Stimulated activated naive B cell treated with anti-CD40 and anti-IgM and Interleukin-4, amounts not matched to agents 10 μg/mL and 1 μg/mL and 100 μg/mL, for 72 hours (primary cell): Measurements from ENCODE around the gene FGD2.
"Not testable (repeated sequence)": the region's sequence is repeated elsewhere in the genome, so short reads cannot be mapped to it uniquely, and the experiment has no call there.

Experiments
- ATAC-seq, 2 donors: fragments of 150-1000 bp; cut with Tn5 transposase; replicated peaks; 2 replicates each; pipeline ENCODE4 v1.10.0; 2021; ENCODE audit warnings: moderate library complexity in 1 of 2
- DNase-seq: peaks from one replicate; pipeline ENCODE4 v3.0.0; 2021
- H3K27ac Mint-ChIP-seq: one replicate; pipeline ENCODE4 v1.8.0; 2022; ENCODE audit warnings: mild to moderate bottlenecking, mixed read lengths
- H3K27me3 Mint-ChIP-seq, 2 donors: one replicate each; pipeline ENCODE4 v1.8.0; 2022; ENCODE audit warnings: mixed read lengths in 2 of 2
- H3K36me3 Mint-ChIP-seq, 2 donors: one replicate each; pipeline ENCODE4 v1.8.0; 2022; ENCODE audit warnings: mixed read lengths in 2 of 2, mild to moderate bottlenecking in 1 of 2
- H3K4me1 Mint-ChIP-seq, 2 donors: one replicate each; pipeline ENCODE4 v1.8.0; 2022; ENCODE audit warnings: mixed read lengths in 2 of 2, mild to moderate bottlenecking in 1 of 2
- H3K4me3 Mint-ChIP-seq, 2 donors: one replicate each; pipeline ENCODE4 v1.8.0; 2022; ENCODE audit warnings: mild to moderate bottlenecking in 2 of 2, mixed read lengths in 2 of 2, moderate library complexity in 1 of 2
- H3K9me3 Mint-ChIP-seq, 2 donors: one replicate each; pipeline ENCODE4 v1.8.0; 2022; ENCODE audit warnings: mixed read lengths in 2 of 2, mild to moderate bottlenecking in 1 of 2

Gene FGD2

DNA sequence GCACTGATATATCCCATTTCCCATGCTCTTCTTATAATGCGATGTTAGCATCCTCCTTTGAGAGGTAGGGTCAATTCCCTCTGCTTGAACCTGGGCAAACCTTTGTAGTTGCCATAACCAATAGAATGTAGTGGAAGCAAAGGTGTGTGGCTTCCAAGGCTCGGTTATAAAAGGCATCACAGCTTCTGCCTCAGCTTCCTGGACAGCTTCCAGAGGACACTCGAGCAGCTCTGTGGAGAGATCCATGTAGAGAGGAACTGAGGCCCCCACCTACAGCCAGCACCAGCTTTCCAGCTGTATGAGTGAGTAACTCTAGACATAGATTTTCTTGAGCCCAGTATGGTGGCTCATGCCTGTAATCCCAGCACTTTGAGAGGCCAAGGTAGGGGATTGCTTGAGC lies 36.7 kb downstream of the FGD2 start:
- H3K27me3 Mint-ChIP-seq, result no peaks in the 10 kb centered on the region
- peaks cover 4 to 13% of the 10 kb centered on the region in 2 donors for H3K36me3 Mint-ChIP-seq
- H3K27ac Mint-ChIP-seq, result no peak overlapping the region
- no peak overlapping the region for H3K4me3 Mint-ChIP-seq
- H3K9me3 Mint-ChIP-seq, result no peaks in the 10 kb centered on the region
- ATAC-seq, result no peak
- DNase-seq, result no peak
- H3K4me1 Mint-ChIP-seq, result peaks cover 6 to 7% of the 10 kb centered on the region in 2 donors

DNA sequence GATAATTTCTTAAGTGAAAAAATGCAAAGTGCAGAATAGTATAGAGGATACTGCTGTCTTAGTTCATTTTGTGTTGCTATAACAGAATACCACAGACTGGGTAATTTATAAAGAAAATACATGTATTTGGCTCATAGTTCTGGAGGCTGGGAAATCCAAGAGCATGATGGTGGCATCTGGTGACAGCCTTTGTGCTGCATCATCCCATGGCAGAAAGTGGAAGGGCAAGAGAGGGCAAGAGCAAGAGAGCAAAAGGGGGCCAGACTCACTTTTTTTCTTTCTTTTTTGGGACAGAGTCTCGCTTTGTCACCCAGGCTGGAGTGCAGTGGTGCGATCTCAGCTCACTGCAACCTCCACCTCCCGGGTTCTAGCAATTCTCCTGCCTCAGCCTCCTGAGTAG lies 37.6 kb downstream of the FGD2 start:
- not testable (repeated sequence) for H3K36me3 Mint-ChIP-seq, H3K27me3 Mint-ChIP-seq, H3K9me3 Mint-ChIP-seq, ATAC-seq, H3K27ac Mint-ChIP-seq, DNase-seq, H3K4me3 Mint-ChIP-seq
- H3K4me1 Mint-ChIP-seq, result peaks cover 14% of the 10 kb centered on the region in 2 donors

- peak overlapping the region; percentile 72 for H3K27ac Mint-ChIP-seq
- H3K4me3 Mint-ChIP-seq, result no peak overlapping the region
- DNase-seq (no peak), ATAC-seq (no peak)
- H3K36me3 Mint-ChIP-seq, result peaks cover 0 to 3% of the 10 kb centered on the region in 2 donors
- no peaks in the 10 kb centered on the region for H3K27me3 Mint-ChIP-seq
- H3K4me1 Mint-ChIP-seq, result peaks cover 41 to 54% of the 10 kb centered on the region in 2 donors
- no peaks in the 10 kb centered on the region for H3K9me3 Mint-ChIP-seq
Observed at GRCh38 chr6:37047346-37047688, 41.9 kb downstream of the FGD2 start.

GRCh38 chr6:37047689-37048402 lies 42.4 kb downstream of the FGD2 start:
- Mint-ChIP-seq H3K9me3 (no peaks in the 10 kb centered on the region), H3K27me3 (no peaks in the 10 kb centered on the region), H3K4me3 (no peak overlapping the region), H3K4me1 (peaks cover 41 to 54% of the 10 kb centered on the region in 2 donors), H3K36me3 (peaks cover 0 to 3% of the 10 kb centered on the region in 2 donors), H3K27ac (peak overlapping the region; percentile 72)
- ATAC-seq (no peak), DNase-seq (no peak)

DNA sequence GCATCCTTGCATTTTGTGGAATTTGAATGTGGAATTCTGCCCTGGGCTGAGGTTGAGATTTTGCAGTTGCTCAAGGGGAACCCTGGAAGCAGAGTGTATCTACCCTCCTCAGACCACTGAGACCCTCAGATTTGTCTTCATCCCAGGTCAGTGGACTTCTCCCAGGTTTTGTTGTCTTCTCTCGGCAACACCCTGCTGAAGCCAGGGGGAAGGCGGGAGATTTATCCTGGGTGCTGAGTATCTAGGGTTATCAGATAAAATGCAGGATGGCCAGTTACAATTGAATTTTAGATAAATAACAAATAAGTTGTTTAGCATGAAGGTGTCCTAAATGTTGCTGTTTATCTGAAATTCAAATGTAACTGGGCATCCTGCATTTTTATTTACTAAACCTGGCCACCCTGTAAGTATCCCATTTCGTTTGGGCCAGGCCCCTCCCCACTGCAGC lies 43.0 kb downstream of the FGD2 start:
- no peak for DNase-seq
- peak overlapping the region; percentile 38 to 66 for H3K4me3 Mint-ChIP-seq
- ATAC-seq, result no peak
- H3K36me3 Mint-ChIP-seq, result peaks cover 0 to 3% of the 10 kb centered on the region in 2 donors
- H3K27ac Mint-ChIP-seq, result peak overlapping the region; percentile 96
- no peaks in the 10 kb centered on the region for H3K27me3 Mint-ChIP-seq
- H3K9me3 Mint-ChIP-seq, result no peaks in the 10 kb centered on the region
- peaks cover 41 to 54% of the 10 kb centered on the region in 2 donors for H3K4me1 Mint-ChIP-seq

DNA sequence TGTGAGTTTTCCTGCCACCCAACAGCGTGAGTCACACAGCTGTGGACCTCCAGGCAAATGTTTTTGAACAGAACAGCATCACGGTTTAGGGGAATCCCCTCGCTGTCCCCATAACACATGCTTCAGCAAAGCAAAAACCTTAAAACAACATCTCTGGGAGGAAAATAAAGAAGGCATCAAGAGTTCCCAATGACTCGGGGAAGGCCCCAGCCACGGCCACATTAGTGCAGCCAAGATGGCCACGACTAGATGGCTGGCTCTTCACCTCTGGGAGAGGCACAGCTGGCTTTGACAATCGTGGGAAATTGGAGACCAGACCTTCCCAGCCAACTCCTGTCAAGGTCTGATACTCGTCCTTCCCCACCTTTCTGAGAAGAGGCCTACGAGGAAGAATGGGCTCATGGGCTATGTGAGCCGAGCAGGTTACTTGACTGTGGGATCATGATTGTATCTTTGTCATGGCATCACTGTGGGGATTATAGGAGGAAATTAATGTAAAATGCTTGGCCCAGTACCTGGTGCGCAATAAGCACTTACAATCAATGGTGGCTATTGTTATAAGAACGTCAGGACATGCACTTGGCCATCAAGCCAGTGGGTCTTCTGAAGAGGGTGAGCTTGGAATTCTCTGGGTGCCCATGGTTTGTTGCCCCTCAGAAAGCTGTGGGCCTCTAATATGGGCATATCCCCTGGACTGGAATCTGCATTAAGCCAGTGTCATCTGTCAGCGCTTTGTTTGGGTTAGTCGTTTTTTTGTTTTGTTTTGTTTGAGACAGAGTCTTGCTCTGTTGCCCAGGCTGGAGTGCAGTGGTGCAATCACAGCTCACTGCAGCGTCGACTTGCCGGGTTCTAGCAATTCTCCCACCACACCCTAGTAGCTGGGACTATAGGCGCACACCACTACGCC lies 43.6 kb downstream of the FGD2 start:
- no peaks in the 10 kb centered on the region for H3K27me3 Mint-ChIP-seq

GRCh38 chr6:37049758-37050044 lies 44.2 kb downstream of the FGD2 start:
- peak overlapping the region; percentile 40 to 72 for H3K4me3 Mint-ChIP-seq
- ATAC-seq (peak; percentile 4 to 6), DNase-seq (no peak)
- peaks cover 0 to 3% of the 10 kb centered on the region in 2 donors for H3K27me3 Mint-ChIP-seq
- peaks cover 0 to 3% of the 10 kb centered on the region in 2 donors for H3K36me3 Mint-ChIP-seq
- H3K27ac Mint-ChIP-seq, result peak overlapping the region; percentile 96
- H3K4me1 Mint-ChIP-seq, result peaks cover 43 to 54% of the 10 kb centered on the region in 2 donors
- no peaks in the 10 kb centered on the region for H3K9me3 Mint-ChIP-seq

More for the DNA sequence above, 43.6 kb downstream of the FGD2 start:
- peak overlapping the region; percentile 38 to 66 for H3K4me3 Mint-ChIP-seq
- ATAC-seq (peak; percentile 74 to 78), DNase-seq (peak; percentile 76)
- peaks cover 0 to 3% of the 10 kb centered on the region in 2 donors for H3K36me3 Mint-ChIP-seq
- H3K4me1 Mint-ChIP-seq, result peaks cover 41 to 54% of the 10 kb centered on the region in 2 donors
- no peaks in the 10 kb centered on the region for H3K9me3 Mint-ChIP-seq
- peak overlapping the region; percentile 96 for H3K27ac Mint-ChIP-seq

DNA sequence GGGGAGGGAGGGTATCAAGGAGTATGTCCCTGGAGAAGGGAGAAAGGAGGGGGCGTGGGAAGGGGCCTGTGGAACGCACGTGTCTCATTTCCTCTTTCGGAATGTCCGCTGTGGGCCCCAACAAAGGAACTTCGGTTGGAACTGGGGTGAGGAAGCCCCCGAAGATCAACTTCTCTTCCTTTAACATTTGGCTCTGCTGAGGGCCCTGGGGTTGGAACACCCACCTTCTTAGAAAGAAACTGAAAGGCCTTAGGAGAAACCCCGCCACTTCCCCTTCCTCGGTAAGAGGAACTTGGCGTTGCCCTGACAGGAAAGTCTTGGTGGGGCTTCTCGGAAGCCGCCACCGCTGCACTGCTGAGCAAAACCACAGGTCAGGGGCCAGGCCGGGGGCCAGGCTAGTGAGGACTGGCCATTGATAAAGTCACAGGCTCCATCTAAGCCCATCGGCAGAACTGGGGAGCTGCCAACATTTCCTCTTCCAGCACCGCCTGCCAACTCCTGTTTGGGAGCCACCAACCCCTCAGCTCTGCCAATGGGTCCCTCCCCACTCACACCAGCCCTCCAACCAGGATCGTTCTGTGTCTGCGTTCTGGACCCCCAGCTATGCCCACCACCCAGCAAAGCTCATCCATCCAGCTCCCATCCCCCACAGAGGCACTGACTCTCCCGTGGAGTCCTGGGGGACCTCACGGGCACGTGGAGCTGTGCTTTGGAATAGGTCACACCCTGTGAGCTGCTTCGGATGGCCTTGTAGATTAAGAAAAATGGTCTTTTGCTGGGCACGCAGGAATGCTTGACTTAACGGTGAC lies 44.8 kb downstream of the FGD2 start:
- DNase-seq (peak; percentile 79), ATAC-seq (peak; percentile 77 to 79)
- no peaks in the 10 kb centered on the region for H3K9me3 Mint-ChIP-seq
- peak overlapping the region; percentile 96 for H3K27ac Mint-ChIP-seq
- peaks cover 43 to 54% of the 10 kb centered on the region in 2 donors for H3K4me1 Mint-ChIP-seq
- H3K36me3 Mint-ChIP-seq, result peaks cover 0 to 3% of the 10 kb centered on the region in 2 donors
- H3K27me3 Mint-ChIP-seq, result peaks cover 0 to 4% of the 10 kb centered on the region in 2 donors
- H3K4me3 Mint-ChIP-seq, result peak overlapping the region; percentile 40 to 72

DNA sequence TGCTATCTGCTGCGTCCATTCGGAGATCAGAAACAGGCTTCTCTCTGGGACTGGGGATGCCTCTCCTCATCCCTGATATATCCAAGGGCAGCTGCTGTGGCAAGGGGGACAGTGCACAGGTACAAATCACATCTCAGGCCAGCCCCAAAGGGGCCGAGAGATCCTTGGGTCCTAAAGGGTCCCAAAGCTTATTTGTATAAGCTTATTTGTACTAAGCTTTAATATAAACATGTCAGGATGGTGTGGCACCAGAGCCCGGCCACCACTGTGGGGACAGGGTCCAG lies 45.3 kb downstream of the FGD2 start:
- ATAC-seq (no peak), DNase-seq (no peak)
- H3K36me3 Mint-ChIP-seq, result peaks cover 0 to 3% of the 10 kb centered on the region in 2 donors
- H3K27me3 Mint-ChIP-seq, result peaks cover 0 to 4% of the 10 kb centered on the region in 2 donors
- peak overlapping the region; percentile 96 for H3K27ac Mint-ChIP-seq
- H3K4me3 Mint-ChIP-seq, result peak overlapping the region in 1 of 2 donors; percentile 72
- peaks cover 43 to 54% of the 10 kb centered on the region in 2 donors for H3K4me1 Mint-ChIP-seq
- no peaks in the 10 kb centered on the region for H3K9me3 Mint-ChIP-seq

GRCh38 chr6:37051138-37052026 lies 45.9 kb downstream of the FGD2 start:
- H3K9me3 Mint-ChIP-seq, result no peaks in the 10 kb centered on the region
- peak; percentile 44 to 52 for ATAC-seq
- peak overlapping the region; percentile 17 to 62 for H3K4me3 Mint-ChIP-seq
- peaks cover 0 to 4% of the 10 kb centered on the region in 2 donors for H3K27me3 Mint-ChIP-seq
- H3K27ac Mint-ChIP-seq, result peak overlapping the region; percentile 88
- H3K4me1 Mint-ChIP-seq, result peaks cover 43 to 53% of the 10 kb centered on the region in 2 donors
- peak; percentile 79 for DNase-seq
- peaks cover 0 to 3% of the 10 kb centered on the region in 2 donors for H3K36me3 Mint-ChIP-seq

GRCh38 chr6:37052027-37052628 lies 46.7 kb downstream of the FGD2 start:
- Mint-ChIP-seq H3K36me3 (no peaks in the 10 kb centered on the region), H3K4me3 (peak overlapping the region in 1 of 2 donors; percentile 17), H3K27me3 (peaks cover 0 to 4% of the 10 kb centered on the region in 2 donors), H3K9me3 (no peaks in the 10 kb centered on the region), H3K27ac (peak overlapping the region; percentile 88), H3K4me1 (peaks cover 41 to 48% of the 10 kb centered on the region in 2 donors)
- ATAC-seq (no peak), DNase-seq (no peak)

DNA sequence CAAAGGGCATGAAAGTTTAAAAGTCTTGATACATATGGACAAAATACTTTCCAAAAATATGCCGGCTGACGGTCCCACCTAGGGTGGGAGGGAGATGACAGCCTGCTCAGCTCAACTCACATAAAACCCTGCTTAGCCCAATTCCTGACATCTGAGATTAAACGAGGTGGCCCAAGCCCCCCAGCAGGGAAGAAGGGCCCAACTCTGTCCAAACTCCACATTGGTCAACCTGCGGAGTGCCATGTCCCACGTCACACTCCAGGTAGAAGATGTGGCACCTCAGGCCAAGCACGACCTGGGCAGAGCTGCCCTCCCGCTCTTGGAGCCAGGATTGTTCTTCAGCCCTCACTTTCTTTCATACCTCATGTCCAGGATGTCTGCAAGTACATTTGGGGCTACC lies 48.2 kb downstream of the FGD2 start:
- H3K4me1 Mint-ChIP-seq, result peaks cover 32 to 34% of the 10 kb centered on the region in 2 donors
- H3K4me3 Mint-ChIP-seq, result no peak overlapping the region
- H3K9me3 Mint-ChIP-seq, result no peaks in the 10 kb centered on the region
- DNase-seq, result no peak
- peaks cover 0 to 4% of the 10 kb centered on the region in 2 donors for H3K27me3 Mint-ChIP-seq
- H3K27ac Mint-ChIP-seq, result no peak overlapping the region
- no peaks in the 10 kb centered on the region for H3K36me3 Mint-ChIP-seq
- ATAC-seq, result no peak

DNA sequence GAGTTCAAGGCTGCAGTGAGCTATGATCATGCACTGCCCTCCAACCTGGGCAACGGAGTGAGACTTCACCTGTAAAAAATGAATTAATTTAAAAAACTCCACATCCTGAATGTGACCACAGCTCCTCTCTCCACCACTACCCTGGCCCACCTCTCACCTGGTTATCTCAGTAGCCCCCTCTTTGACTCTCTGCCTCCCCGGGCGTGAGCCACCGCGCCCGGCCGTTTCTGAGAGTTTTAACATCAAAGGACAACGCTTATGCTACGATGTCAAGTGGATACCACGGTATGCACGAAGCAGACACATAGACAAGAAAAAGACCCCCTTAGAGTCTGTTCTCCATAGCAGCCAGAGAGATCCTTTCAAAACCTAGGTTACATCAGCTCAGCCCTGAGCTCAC lies 48.7 kb downstream of the FGD2 start:
- ATAC-seq, result no peak
- Mint-ChIP-seq H3K27ac (no peak overlapping the region), H3K27me3 (peaks cover 0 to 4% of the 10 kb centered on the region in 2 donors), H3K9me3 (no peaks in the 10 kb centered on the region), H3K36me3 (no peaks in the 10 kb centered on the region), H3K4me1 (peaks cover 28 to 29% of the 10 kb centered on the region in 2 donors), H3K4me3 (no peak overlapping the region)
- DNase-seq, result no peak
